Stimulated activated naive CD8-positive, alpha-beta T cell treated with anti-CD3 and anti-CD28 coated beads, Interleukin-15, amount 100 ng/mL, for 72 hours (primary cell): ENCODE measurements around the gene IDS.
"Not testable (repeated sequence)": the region's sequence is repeated elsewhere in the genome, so short reads cannot be mapped to it uniquely, and the experiment has no call there.

Source experiments
- ATAC-seq: fragments of 150-1000 bp; cut with Tn5 transposase; 2 replicates; pipeline ENCODE4 v1.10.0; 2021; ENCODE audit warnings: mild to moderate bottlenecking, moderate library complexity
- DNase-seq, 2 donors: peaks; one replicate each; pipeline ENCODE4 v3.0.0; 2021 to 2022
- H3K27ac Mint-ChIP-seq, 2 donors: one replicate each; pipeline ENCODE4 v1.8.0; 2022; ENCODE audit warnings: mild to moderate bottlenecking in 2 of 2, mixed read lengths in 2 of 2, moderate library complexity in 2 of 2
- H3K27me3 Mint-ChIP-seq: one replicate; pipeline ENCODE4 v1.8.0; 2022; ENCODE audit warnings: mixed read lengths
- H3K4me1 Mint-ChIP-seq: one replicate; pipeline ENCODE4 v1.8.0; 2022; ENCODE audit warnings: mild to moderate bottlenecking, mixed read lengths
- H3K4me3 Mint-ChIP-seq, 2 donors: one replicate each; pipeline ENCODE4 v1.8.0; 2022; ENCODE audit warnings: mild to moderate bottlenecking in 2 of 2, mixed read lengths in 2 of 2, moderate library complexity in 1 of 2
- H3K9me3 Mint-ChIP-seq, 2 donors: one replicate each; pipeline ENCODE4 v1.8.0; 2022; ENCODE audit warnings: mixed read lengths in 2 of 2

Gene IDS

GRCh38 chrX:149515954-149516602, 11.0 kb upstream of the IDS start:
- ATAC-seq (no peak), DNase-seq (no peak)
- H3K27me3 Mint-ChIP-seq, result peaks cover 32% of the 10 kb centered on the region
- H3K9me3 Mint-ChIP-seq, result no peaks in the 10 kb centered on the region
- peak overlapping the region in 1 of 2 donors; percentile 4 for H3K4me3 Mint-ChIP-seq
- H3K4me1 Mint-ChIP-seq, result peaks cover 51% of the 10 kb centered on the region
- no peak overlapping the region for H3K27ac Mint-ChIP-seq

DNA sequence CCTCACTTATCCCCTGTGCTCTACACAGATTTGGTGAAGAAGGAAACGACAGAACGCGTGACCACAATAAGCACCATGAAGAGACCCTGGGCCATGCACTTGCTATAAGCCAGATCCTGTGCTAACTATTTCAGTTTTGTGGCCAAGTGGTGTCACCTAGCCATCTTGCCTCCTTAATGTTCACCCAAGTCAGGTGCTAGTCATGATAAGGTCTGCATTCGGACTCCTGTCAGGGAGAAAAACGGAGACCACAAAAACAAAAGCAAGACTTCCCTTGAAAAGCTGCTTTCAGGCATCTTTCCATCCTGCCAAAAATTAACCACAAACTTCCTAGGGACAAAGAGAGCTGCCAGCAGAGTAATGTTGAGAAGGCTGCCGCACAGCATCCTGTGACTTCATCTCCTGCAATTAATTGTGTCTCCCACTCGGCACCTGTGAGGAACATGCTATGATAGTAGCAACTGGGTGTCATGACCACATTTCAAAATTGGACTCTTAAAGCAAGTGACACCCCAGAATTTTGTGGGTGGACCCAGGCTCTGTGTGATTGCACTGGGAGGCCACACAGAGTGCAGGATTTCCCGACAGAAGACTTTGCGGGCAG, 8.8 kb upstream of the IDS start:
- Mint-ChIP-seq H3K27me3 (peaks cover 10% of the 10 kb centered on the region), H3K27ac (no peak overlapping the region), H3K9me3 (no peaks in the 10 kb centered on the region), H3K4me1 (peaks cover 47% of the 10 kb centered on the region), H3K4me3 (no peak overlapping the region)
- DNase-seq (no peak), ATAC-seq (peak; percentile 44)

DNA sequence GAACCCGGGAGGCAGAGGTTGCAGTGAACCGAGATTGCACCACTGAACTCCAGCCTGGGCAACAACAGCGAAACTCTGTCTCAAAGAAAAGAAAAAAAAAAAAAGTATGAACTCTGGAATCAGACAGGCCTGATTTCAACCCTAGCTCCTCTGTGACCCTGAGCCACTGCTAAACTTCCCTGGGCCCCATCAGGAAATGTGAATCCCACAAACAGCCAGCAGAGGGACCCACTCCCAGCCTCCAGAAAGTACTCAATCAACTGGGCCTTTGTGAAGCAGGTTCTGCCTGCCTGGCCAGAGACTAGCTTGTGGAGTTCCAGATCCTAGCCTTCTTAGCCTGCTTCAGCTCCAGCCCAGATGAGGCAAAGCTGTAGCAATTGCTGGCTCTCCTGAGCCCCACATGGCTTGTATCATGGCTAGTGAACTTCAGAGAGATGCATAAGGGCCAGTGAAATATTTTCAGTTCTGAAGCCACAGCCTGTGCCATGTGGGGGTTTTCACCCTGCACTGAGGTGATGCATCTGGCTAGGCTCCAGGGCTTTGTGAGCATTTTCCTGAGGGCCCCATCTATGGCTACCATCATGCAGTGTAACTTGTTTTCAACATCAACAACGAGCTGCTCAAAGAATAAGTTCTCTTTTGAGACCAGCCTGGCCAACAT, 7.2 kb upstream of the IDS start:
- Mint-ChIP-seq H3K4me1 (peaks cover 46% of the 10 kb centered on the region), H3K27me3 (peaks cover 6% of the 10 kb centered on the region), H3K27ac (peak overlapping the region; percentile 12 to 40), H3K9me3 (no peaks in the 10 kb centered on the region), H3K4me3 (peak overlapping the region in 1 of 2 donors; percentile 32)
- peak; percentile 81 for ATAC-seq
- peak; percentile 45 to 57 for DNase-seq

DNA sequence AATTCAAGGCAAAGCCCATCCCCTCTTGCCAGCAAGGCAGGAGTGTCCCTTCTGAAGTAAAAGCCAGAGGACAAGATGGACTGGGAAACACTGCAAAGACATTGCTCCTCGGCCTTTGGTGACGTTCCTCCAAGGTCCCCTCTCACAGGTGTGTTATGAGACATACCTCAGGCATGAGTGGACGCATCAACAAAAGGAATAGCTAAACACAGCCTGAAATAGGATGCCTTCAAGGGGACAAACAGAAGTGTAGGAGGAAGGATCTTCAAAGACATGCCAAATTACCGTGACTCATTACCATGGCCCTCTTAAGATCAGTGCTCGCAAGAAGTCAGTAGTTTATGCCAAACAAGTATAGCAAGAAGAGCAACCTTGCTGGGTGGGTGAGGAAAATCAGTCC, 6.0 kb upstream of the IDS start:
- Mint-ChIP-seq H3K27me3 (no peaks in the 10 kb centered on the region), H3K9me3 (no peaks in the 10 kb centered on the region), H3K27ac (no peak overlapping the region), H3K4me3 (no peak overlapping the region), H3K4me1 (peaks cover 37% of the 10 kb centered on the region)
- ATAC-seq, result no peak
- DNase-seq, result no peak

DNA sequence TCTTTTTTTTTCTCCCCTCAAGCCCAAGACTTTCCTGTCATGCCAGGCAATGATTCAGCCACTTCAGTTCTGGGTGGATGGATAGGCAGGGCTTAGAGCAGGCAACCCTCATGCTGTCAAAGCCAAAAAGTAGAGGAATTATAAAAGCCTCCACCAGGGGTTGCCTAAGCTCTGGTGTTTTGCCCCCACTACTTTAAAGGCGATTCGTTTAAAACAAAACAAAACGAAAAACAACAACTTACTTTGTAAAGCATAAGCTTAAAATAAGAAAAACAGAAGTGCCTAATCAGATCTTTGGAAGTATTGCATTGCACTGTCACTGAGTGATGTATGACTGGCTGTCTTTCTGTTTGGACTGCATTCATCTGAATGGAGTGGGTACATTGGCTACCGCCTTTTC, 5.3 kb upstream of the IDS start:
- DNase-seq (no peak), ATAC-seq (no peak)
- H3K27me3 Mint-ChIP-seq, result no peaks in the 10 kb centered on the region
- peaks cover 37% of the 10 kb centered on the region for H3K4me1 Mint-ChIP-seq
- H3K9me3 Mint-ChIP-seq, result no peaks in the 10 kb centered on the region
- H3K4me3 Mint-ChIP-seq, result no peak overlapping the region
- no peak overlapping the region for H3K27ac Mint-ChIP-seq

GRCh38 chrX:149508467-149508866, 3.4 kb upstream of the IDS start:
- no peaks in the 10 kb centered on the region for H3K27me3 Mint-ChIP-seq
- H3K27ac Mint-ChIP-seq, result no peak overlapping the region
- DNase-seq (no peak), ATAC-seq (no peak)
- H3K4me1 Mint-ChIP-seq, result peaks cover 36% of the 10 kb centered on the region
- H3K9me3 Mint-ChIP-seq, result no peaks in the 10 kb centered on the region
- no peak overlapping the region for H3K4me3 Mint-ChIP-seq

DNA sequence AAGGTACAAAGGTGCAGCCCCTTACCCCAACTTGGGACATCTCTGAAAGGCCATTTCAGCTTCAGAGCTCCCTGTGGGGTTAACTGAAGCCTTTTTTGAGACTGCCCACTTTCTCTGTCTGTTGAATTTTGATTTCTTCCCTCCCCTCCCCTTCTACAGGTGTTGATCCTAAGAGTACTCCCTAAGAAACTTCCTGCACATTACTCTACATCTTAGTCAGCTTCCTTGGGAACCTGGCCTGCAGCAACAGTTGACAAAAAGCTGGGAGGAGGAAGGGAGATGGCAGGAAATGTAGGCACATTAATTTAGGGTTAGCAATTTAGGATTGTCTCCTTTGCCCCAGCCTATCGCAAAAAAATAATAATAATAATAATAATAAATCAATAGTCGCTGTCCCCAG, 1.2 kb upstream of the IDS start:
- ATAC-seq, result no peak
- Mint-ChIP-seq H3K27me3 (no peaks in the 10 kb centered on the region), H3K4me1 (peaks cover 42% of the 10 kb centered on the region), H3K4me3 (no peak overlapping the region), H3K9me3 (no peaks in the 10 kb centered on the region), H3K27ac (peak overlapping the region in 1 of 2 donors; percentile 40)
- DNase-seq, result no peak

DNA sequence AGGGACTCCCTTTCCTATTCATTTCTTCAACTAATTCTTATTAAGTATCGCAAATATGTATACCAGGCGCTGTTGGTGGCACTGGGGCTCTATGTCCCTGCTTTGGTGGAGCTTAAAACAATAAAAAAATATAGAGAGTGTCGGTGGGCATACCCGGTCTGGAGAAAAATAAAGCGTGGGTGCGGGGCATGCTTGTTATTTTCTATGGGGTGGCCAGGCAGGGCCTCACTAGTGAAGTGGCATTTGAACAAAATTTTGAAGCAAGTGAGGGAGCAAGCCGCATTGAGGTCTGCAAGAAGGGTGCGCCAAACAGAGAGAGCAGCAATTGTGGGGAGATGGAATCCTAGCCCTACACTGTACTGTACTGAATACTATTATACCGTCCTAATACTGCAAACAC, 565 bp upstream of the IDS start:
- no peak for ATAC-seq
- H3K27me3 Mint-ChIP-seq, result no peaks in the 10 kb centered on the region
- peaks cover 49% of the 10 kb centered on the region for H3K4me1 Mint-ChIP-seq

DNA sequence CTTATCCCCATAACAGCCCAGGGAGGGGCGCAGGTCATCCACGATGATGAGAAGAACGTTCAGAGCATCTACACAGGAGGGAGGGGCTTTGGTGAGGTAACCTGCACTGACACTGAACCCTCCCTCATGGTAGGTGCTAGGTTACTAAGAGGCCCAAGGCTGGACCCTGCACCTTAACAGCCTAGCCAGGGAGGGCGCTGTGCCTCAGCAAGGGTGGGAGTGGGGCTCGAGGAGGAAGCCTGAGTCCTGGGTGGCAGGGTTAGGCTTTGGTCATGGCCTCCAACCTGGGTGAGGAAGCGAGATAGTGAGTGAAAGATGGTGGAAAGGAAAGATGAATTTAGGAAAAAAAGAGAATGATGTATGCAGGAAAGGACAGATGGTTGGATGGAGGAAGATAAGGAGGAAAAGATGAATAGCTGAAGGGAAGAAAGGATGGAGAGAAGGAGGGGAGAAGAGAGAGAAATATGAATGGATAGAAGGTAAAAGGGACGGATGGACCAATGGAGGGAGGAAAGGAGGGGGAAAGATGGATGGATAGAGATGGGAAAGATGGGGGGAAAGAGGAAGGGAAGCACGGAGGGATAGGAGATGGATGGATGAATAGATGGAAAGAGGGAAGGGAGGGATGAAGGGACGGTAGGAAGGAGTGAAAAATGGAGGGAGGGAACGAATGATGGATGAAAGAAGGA, 736 bp downstream of the IDS start:
- H3K4me3 Mint-ChIP-seq, result peak overlapping the region; percentile 92 to 99
- ATAC-seq (peak; percentile 71), DNase-seq (peak; percentile 63 to 85)
- H3K27ac Mint-ChIP-seq, result peak overlapping the region; percentile 97 to 99
- H3K9me3 Mint-ChIP-seq, result no peaks in the 10 kb centered on the region
- peaks cover 52% of the 10 kb centered on the region for H3K4me1 Mint-ChIP-seq
- H3K27me3 Mint-ChIP-seq, result no peaks in the 10 kb centered on the region

More for the DNA sequence above, 565 bp upstream of the IDS start:
- DNase-seq, result no peak
- Mint-ChIP-seq H3K4me3 (peak overlapping the region; percentile 92 to 99), H3K9me3 (no peaks in the 10 kb centered on the region), H3K27ac (peak overlapping the region in 1 of 2 donors; percentile 99)

DNA sequence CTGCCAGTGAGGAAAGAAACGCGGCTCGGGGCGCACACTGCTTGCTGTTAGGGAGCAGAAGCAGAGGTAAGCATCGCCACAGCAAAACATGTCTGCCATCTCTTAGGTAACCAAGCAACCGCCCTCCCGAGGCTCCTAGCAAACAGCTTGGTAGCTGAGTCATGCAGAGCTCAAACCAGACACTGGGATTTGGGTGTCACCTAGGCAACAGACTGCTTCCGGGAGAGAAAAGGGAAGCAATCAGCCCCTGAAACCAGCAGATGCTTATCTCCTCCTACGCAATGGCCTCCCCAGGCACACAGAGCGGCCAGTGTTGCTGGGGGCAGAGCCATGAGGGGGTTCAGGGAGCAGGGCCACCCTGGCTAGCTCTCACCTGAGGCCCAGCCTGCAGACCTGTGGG, 1.7 kb downstream of the IDS start:
- Mint-ChIP-seq H3K4me1 (peaks cover 52% of the 10 kb centered on the region), H3K4me3 (peak overlapping the region; percentile 92 to 99), H3K27ac (peak overlapping the region in 1 of 2 donors; percentile 57)
- not testable (repeated sequence) for H3K9me3 Mint-ChIP-seq, H3K27me3 Mint-ChIP-seq
- peak; percentile 70 for ATAC-seq
- peak; percentile 43 to 77 for DNase-seq

- Mint-ChIP-seq H3K4me1 (peaks cover 52% of the 10 kb centered on the region), H3K4me3 (peak overlapping the region; percentile 53 to 67), H3K27ac (peak overlapping the region; percentile 67 to 93)
- peak; percentile 16 for ATAC-seq
- peak in 1 of 2 donors; percentile 35 for DNase-seq
- H3K27me3 Mint-ChIP-seq, H3K9me3 Mint-ChIP-seq: not testable (repeated sequence)
Measured at GRCh38 chrX:149502923-149503322, 2.2 kb downstream of the IDS start.

DNA sequence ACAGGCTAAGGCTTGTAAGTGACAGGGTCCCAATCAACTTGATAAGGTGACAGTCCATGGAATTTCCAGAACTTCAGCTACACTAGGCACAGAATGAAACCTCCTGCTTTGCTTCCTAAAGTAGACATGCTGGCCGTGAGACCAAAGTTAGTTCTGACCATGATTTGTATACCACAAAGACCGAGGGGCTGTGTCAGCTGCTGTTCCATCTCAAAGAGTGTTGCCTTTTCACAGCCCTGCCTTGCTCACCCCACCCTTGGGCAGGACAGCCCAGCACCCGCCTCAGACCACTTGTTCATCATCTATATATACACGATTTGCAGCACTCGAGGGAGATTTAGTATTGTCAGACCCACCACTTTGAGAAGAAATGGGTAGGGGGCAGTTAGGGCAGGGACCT, 5.3 kb downstream of the IDS start:
- no peak for ATAC-seq
- H3K27me3 Mint-ChIP-seq, result no peaks in the 10 kb centered on the region
- peaks cover 41% of the 10 kb centered on the region for H3K4me1 Mint-ChIP-seq
- H3K9me3 Mint-ChIP-seq, result no peaks in the 10 kb centered on the region
- peak overlapping the region in 1 of 2 donors; percentile 62 for H3K4me3 Mint-ChIP-seq
- DNase-seq, result no peak
- no peak overlapping the region for H3K27ac Mint-ChIP-seq

DNA sequence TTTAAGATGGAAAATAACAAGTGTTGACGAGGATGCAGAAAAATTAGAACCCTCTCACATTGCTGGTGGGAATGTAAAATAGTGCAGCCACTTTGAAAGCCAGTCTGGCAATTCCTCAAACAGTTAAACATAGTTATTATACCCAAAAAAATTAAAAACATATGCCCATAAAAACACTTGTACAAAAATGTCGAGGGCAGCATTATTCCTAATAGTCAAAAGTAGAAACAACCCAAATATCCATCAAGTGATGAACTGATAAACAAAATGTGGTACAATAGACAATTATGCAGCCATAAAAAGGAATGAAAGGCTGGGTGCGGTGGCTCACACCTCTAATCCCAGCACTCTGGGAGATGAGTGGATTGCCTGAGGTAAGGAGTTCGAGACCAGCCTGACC, 6.3 kb downstream of the IDS start:
- Mint-ChIP-seq H3K4me3 (no peak overlapping the region), H3K4me1 (peaks cover 34% of the 10 kb centered on the region), H3K9me3 (no peaks in the 10 kb centered on the region), H3K27me3 (no peaks in the 10 kb centered on the region), H3K27ac (no peak overlapping the region)
- no peak for DNase-seq
- ATAC-seq, result no peak

DNA sequence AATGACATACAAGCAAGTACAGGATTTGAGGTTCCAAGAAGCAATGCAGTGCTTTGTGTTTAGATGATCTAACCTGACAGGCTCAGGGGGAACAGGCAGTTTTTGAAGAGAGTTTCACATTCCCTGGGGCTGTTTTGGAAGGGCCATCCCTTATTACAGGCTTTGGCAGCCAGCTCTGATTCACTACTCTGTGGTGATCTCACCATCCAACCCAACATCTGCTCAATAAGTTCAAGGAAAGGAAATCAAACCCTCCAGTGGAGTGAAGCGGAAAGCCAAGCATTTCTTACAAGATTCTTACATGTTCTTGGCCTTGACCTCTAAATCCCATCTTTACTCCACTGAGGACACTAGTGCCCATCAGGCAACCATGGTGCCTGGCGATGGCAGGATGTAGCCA, 7.5 kb downstream of the IDS start:
- H3K27ac Mint-ChIP-seq, result peak overlapping the region in 1 of 2 donors; percentile 65

DNA sequence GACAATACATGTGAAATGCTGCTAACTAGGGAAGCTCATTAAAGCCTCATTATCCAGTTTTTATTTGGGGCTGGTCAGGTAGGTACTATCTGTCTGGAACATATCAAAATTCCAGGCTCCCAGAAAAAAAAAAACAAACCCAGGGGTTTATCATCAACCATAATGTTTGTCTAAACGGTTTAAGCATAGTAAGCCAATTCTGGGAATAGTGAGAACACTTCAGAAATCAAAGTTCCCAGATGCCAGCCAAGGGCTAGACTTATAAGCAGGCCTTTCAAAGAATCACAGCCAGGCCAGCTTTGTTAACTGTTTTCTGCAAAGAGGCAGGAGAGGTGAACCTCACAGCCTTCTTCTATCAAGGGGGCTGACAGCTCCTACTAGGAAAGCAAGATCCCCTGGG, 8.1 kb downstream of the IDS start:
- Mint-ChIP-seq H3K4me1 (peaks cover 23% of the 10 kb centered on the region), H3K27me3 (no peaks in the 10 kb centered on the region), H3K4me3 (no peak overlapping the region), H3K9me3 (no peaks in the 10 kb centered on the region), H3K27ac (no peak overlapping the region)
- ATAC-seq, result no peak
- no peak for DNase-seq

More for the DNA sequence above, 7.5 kb downstream of the IDS start:
- Mint-ChIP-seq H3K4me1 (peaks cover 29% of the 10 kb centered on the region), H3K9me3 (no peaks in the 10 kb centered on the region), H3K4me3 (no peak overlapping the region), H3K27me3 (no peaks in the 10 kb centered on the region)
- DNase-seq (no peak), ATAC-seq (no peak)

GRCh38 chrX:149495573-149496071, 9.5 kb downstream of the IDS start:
- H3K4me1 Mint-ChIP-seq, result peaks cover 9% of the 10 kb centered on the region
- no peaks in the 10 kb centered on the region for H3K27me3 Mint-ChIP-seq
- H3K9me3 Mint-ChIP-seq, result no peaks in the 10 kb centered on the region
- H3K27ac Mint-ChIP-seq, result no peak overlapping the region
- ATAC-seq (no peak), DNase-seq (no peak)
- no peak overlapping the region for H3K4me3 Mint-ChIP-seq
